ENCODE results near the gene ATP5ME.

DNA sequence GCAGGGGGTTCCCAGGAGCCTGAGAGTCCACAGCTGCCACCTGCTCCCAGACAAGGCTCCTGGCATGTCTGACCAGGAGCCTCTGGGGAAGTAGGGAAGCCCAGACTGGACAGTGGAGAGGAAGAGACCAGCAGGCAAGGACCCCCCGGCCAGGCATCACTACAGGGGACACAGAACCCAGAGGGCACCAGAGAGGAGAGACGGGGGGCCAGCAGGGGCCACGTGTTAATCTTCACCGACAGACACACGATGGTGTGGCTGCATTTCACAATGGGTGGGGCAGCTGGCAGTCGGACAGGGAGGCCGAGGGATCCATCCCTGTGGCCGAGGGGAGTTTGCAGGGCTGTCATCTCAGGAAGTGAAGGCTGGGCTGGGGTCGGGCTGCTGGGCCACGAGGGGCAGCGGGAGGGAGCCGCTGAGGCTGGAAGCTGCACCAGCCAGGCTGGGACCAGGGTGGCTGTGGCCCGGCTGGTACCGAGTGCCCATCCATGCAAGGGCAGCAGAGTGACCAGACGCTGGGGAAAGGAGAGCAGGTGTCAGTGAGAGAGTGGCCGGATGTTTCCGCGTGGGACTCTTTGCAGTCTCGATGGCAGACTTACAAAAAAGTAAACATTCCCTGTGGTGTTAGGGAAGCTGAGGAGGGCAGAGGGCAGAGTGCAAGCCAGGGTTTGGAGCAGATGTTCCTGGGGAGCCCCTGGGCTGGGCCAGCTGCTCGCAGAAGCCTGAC is 44.0 kb downstream of the ATP5ME start:
- TF ChIP-seq REST (IDR thresholded peaks at IDR 0.05; ENCODE audit: low read depth, low read length) (no peak), FOXM1 (IDR thresholded peaks at IDR 0.05; ENCODE audit: low read depth) (no peak), TEAD4 (IDR thresholded peaks at IDR 0.05; ENCODE audit: borderline replicate concordance, insufficient read depth) (no peak), FOSL2 (IDR thresholded peaks at IDR 0.05; ENCODE audit: borderline replicate concordance, low read depth) (no peak), SIN3A (IDR thresholded peaks at IDR 0.05; ENCODE audit: borderline replicate concordance, low read depth, low read length) (no peak), TAF1 (IDR thresholded peaks at IDR 0.05; ENCODE audit: borderline replicate concordance, low read depth, low read length) (no peak)
- TF ChIP-seq, protein P1, sequence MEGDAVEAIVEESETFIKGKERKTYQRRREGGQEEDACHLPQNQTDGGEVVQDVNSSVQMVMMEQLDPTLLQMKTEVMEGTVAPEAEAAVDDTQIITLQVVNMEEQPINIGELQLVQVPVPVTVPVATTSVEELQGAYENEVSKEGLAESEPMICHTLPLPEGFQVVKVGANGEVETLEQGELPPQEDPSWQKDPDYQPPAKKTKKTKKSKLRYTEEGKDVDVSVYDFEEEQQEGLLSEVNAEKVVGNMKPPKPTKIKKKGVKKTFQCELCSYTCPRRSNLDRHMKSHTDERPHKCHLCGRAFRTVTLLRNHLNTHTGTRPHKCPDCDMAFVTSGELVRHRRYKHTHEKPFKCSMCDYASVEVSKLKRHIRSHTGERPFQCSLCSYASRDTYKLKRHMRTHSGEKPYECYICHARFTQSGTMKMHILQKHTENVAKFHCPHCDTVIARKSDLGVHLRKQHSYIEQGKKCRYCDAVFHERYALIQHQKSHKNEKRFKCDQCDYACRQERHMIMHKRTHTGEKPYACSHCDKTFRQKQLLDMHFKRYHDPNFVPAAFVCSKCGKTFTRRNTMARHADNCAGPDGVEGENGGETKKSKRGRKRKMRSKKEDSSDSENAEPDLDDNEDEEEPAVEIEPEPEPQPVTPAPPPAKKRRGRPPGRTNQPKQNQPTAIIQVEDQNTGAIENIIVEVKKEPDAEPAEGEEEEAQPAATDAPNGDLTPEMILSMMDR (IDR thresholded peaks at IDR 0.05) = no peak

Measured in SK-N-SH (cell line).